VCaP (cell line): Measurements from ENCODE around the gene CECR2.

Experiments
- H3K27ac ChIP-seq: fragments of 450-650 bp; 2 replicates; pipeline ENCODE4 v1.5.1; 2017
- CTCF ChIP-seq: fragments of 450-650 bp; conservative IDR thresholded peaks from 2 replicates; pipeline ENCODE4 v1.5.1; 2017; ENCODE audit warnings: mild to moderate bottlenecking, moderate library complexity

CECR2 gene

GRCh38 chr22:17537155-17537554, 167.9 kb downstream of the CECR2 start:
- no peak overlapping the region for H3K27ac ChIP-seq
- no peak for TF ChIP-seq CTCF

- no peak overlapping the region for H3K27ac ChIP-seq
- TF ChIP-seq CTCF: no peak; the same call in 1 of the 2 replicates
Observed at GRCh38 chr22:17540481-17540880, 171.2 kb downstream of the CECR2 start.

DNA sequence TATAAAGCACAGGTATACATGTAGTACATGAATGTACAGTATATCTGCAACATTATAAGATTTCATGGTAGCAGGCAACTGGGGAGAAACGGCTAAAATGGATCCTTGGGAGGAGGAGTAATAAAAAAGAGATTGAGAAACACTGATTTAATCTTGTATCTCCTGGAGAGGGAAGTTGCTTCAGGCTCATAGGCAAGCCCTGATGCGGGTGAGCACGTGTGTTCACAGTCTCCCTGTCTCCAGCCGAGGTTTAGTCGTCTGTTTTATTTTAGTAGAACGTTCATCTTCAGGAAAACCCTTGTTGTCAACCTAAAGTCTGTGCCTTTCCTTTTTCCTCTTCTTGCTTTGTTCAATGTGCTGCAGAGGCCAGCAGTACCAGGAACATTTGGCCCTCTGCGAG, 172.2 kb downstream of the CECR2 start:
- no peak overlapping the region for H3K27ac ChIP-seq
- TF ChIP-seq CTCF: no peak

DNA sequence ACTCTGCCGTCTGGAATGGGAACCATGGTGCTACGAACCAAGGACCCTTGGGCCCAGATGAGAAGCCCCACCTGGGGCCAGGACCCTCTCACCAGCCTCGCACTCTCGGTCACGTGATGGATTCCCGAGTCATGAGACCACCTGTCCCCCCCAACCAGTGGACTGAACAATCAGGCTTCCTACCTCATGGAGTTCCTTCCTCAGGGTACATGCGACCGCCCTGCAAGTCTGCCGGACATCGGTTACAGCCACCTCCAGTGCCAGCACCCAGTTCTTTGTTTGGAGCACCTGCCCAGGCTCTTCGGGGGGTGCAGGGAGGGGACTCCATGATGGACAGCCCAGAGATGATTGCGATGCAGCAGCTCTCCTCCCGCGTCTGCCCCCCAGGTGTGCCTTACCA, 173.2 kb downstream of the CECR2 start:
- H3K27ac ChIP-seq: no peak overlapping the region

DNA sequence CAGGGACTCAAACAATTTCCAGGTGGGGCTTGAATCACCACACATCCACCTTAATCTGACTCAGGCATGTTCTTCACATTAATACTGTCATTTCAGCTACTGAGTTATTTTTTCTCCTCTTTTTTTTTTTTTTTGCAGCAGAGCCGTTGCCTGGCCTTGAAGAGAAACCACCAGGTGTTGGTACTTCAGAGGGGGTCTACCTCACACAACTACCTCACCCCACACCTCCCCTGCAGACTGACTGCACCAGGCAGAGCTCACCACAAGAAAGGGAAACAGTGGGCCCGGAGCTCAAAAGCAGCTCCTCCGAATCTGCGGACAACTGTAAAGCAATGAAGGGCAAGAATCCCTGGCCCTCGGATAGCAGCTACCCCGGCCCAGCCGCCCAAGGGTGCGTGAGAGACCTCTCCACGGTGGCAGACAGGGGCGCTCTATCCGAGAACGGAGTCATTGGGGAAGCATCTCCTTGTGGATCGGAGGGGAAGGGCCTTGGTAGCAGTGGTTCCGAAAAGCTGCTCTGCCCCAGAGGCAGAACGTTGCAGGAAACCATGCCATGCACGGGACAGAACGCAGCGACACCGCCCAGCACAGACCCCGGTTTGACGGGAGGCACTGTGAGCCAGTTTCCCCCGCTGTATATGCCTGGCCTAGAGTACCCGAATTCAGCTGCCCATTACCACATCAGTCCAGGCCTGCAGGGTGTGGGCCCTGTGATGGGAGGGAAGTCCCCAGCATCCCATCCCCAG, 178.9 kb downstream of the CECR2 start:
- H3K27ac ChIP-seq: no peak overlapping the region
- no peak for TF ChIP-seq CTCF

More for the DNA sequence above, 173.2 kb downstream of the CECR2 start:
- no peak for TF ChIP-seq CTCF

- H3K27ac ChIP-seq: no peak overlapping the region
- no peak for TF ChIP-seq CTCF
Observed at GRCh38 chr22:17548756-17549035, 179.4 kb downstream of the CECR2 start.

DNA sequence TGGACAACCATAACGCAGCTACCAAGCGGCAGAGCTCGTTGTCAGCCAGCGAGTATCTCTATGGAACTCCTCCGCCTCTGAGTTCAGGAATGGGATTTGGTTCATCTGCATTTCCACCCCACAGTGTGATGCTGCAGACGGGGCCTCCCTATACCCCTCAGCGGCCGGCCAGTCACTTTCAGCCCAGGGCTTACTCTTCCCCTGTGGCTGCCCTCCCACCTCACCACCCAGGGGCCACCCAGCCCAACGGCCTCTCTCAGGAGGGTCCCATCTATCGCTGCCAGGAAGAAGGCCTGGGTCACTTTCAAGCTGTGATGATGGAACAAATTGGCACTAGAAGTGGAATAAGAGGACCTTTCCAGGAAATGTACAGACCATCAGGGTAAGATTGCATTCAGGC, 179.9 kb downstream of the CECR2 start:
- no peak for TF ChIP-seq CTCF
- no peak overlapping the region for H3K27ac ChIP-seq
